Parathyroid adenoma (tissue), 2 donors: ENCODE data around the gene PI4KA.

Source experiments
- H2AFZ ChIP-seq: fragments of 300-600 bp; sonication (generic); one replicate; pipeline ENCODE4 v1.7.0; 2017; ENCODE audit warnings: antibody characterized with exemption, mild to moderate bottlenecking
- H3K27ac ChIP-seq: fragments of 300-600 bp; sonication (generic); one replicate; pipeline ENCODE4 v1.7.0; 2017
- H3K27me3 ChIP-seq: fragments of 300-600 bp; sonication (generic); one replicate; pipeline ENCODE4 v1.7.0; 2017; ENCODE audit warnings: low read length; ENCODE audit not compliant: control insufficient read depth, insufficient read depth
- H3K36me3 ChIP-seq: fragments of 300-600 bp; sonication (generic); one replicate; pipeline ENCODE4 v1.7.0; 2017; ENCODE audit warnings: low read length; ENCODE audit not compliant: control insufficient read depth, insufficient read depth
- H3K4me1 ChIP-seq: fragments of 300-600 bp; sonication (generic); one replicate; pipeline ENCODE4 v1.7.0; 2017; ENCODE audit warnings: control low read depth
- H3K4me2 ChIP-seq: fragments of 300-600 bp; sonication (generic); one replicate; pipeline ENCODE4 v1.7.0; 2017; ENCODE audit warnings: low read length
- H3K4me3 ChIP-seq: fragments of 300-600 bp; sonication (generic); one replicate; pipeline ENCODE4 v1.7.0; 2017; ENCODE audit warnings: low read depth, low read length
- H3K79me2 ChIP-seq: fragments of 300-600 bp; sonication (generic); one replicate; pipeline ENCODE4 v1.7.0; 2017; ENCODE audit warnings: control low read depth
- H3K9ac ChIP-seq: fragments of 300-600 bp; sonication (generic); one replicate; pipeline ENCODE4 v1.7.0; 2017; ENCODE audit warnings: mild to moderate bottlenecking
- H3K9me3 ChIP-seq: fragments of 300-600 bp; sonication (generic); one replicate; pipeline ENCODE4 v1.7.0; 2017; ENCODE audit warnings: low read length; ENCODE audit not compliant: control insufficient read depth
- CTCF ChIP-seq: fragments of 300-600 bp; sonication (generic); IDR thresholded peaks from one replicate; pipeline ENCODE4 v1.7.0; 2017; ENCODE audit warnings: antibody characterized with exemption, mild to moderate bottlenecking
- donor health status: primary hyperparathyroidism.

PI4KA gene

DNA sequence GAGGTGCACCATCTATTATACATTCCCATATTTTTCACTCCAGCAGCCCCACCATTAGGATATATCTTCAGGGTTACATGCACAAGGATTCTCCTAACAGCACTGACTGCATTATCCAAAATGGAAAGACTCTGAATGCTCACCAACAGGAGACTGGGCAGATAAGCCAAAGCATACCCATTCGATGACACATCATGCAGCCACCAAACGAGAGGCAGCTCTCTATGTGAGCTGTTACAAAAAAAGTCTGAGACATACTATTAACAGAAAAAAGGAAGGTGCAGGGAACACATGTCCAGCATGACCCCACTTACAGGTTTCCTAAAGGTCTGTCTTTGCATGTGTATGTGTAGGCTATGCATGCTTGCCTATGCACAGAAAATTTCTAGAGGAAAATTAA lies 97.1 kb downstream of the PI4KA start:
- Histone ChIP-seq H3K4me1 (no peaks in the 10 kb centered on the region), H3K27me3 (no peaks in the 10 kb centered on the region), H3K4me2 (no peak overlapping the region), H3K27ac (no peak overlapping the region), H3K79me2 (no peaks in the 10 kb centered on the region), H3K36me3 (no peaks in the 10 kb centered on the region), H3K4me3 (no peak overlapping the region), H3K9me3 (no peaks in the 10 kb centered on the region), H2AFZ (no peak overlapping the region), H3K9ac (no peak overlapping the region)
- TF ChIP-seq CTCF = no peak

DNA sequence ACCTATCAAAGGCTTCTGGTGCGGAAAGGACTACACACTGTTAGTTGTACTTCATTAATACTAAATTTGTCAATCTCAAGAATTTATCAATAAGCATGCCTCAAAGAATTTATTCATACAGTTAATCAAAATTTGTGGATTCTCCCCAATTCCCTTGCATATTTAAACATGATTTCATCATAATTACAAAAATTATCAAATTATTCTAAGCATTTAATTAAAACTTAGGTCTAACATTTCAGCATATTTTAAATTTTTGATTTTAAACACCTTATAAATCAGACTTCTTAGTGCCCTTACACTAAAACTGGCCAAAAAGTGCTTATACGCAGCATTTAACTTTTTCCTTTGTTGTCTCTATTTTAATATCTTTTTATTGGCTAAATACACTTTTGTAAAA lies 98.5 kb downstream of the PI4KA start:
- Histone ChIP-seq H3K79me2 (no peaks in the 10 kb centered on the region), H3K9me3 (no peaks in the 10 kb centered on the region), H3K4me1 (no peaks in the 10 kb centered on the region), H3K36me3 (no peaks in the 10 kb centered on the region), H3K4me2 (no peak overlapping the region), H3K4me3 (no peak overlapping the region), H2AFZ (no peak overlapping the region), H3K27ac (no peak overlapping the region), H3K9ac (no peak overlapping the region), H3K27me3 (no peaks in the 10 kb centered on the region)
- TF ChIP-seq CTCF = no peak

- no peaks in the 10 kb centered on the region for H3K27me3 ChIP-seq
- H2AFZ ChIP-seq = no peak overlapping the region
- no peaks in the 10 kb centered on the region for H3K4me1 ChIP-seq
- no peaks in the 10 kb centered on the region for H3K36me3 ChIP-seq
- TF ChIP-seq CTCF = no peak
- H3K27ac ChIP-seq = no peak overlapping the region
- H3K4me2 ChIP-seq = no peak overlapping the region
- H3K4me3 ChIP-seq = no peak overlapping the region
- no peaks in the 10 kb centered on the region for H3K79me2 ChIP-seq
- H3K9me3 ChIP-seq = no peaks in the 10 kb centered on the region
- H3K9ac ChIP-seq = no peak overlapping the region
These were observed 99.9 kb downstream of the PI4KA start for GRCh38 chr22:20758688-20759087.

DNA sequence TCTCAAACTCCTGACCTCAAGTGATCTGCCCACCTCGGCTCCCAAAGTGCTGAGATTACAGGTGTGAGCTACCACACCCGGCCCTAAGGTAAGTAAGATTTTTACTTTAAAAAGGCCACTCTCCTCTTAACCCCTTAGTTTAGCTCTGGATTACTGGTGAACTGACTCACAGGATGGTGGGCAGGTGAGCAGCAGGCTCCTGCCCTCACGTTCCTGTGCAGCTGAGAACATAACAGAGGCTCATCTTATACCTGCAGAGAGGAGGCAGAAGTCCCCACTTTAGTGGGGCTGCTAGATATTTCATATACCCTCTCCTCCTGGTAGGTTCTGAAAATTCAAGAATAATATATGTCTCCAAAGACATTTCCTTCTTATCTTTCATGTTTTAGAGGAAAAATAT lies 101.8 kb downstream of the PI4KA start:
- no peaks in the 10 kb centered on the region for H3K79me2 ChIP-seq
- no peaks in the 10 kb centered on the region for H3K27me3 ChIP-seq
- no peak overlapping the region for H3K4me2 ChIP-seq
- no peaks in the 10 kb centered on the region for H3K9me3 ChIP-seq
- H3K27ac ChIP-seq = no peak overlapping the region
- H3K4me3 ChIP-seq = no peak overlapping the region
- no peak for TF ChIP-seq CTCF
- H2AFZ ChIP-seq = no peak overlapping the region
- no peaks in the 10 kb centered on the region for H3K36me3 ChIP-seq
- no peaks in the 10 kb centered on the region for H3K4me1 ChIP-seq
- no peak overlapping the region for H3K9ac ChIP-seq

DNA sequence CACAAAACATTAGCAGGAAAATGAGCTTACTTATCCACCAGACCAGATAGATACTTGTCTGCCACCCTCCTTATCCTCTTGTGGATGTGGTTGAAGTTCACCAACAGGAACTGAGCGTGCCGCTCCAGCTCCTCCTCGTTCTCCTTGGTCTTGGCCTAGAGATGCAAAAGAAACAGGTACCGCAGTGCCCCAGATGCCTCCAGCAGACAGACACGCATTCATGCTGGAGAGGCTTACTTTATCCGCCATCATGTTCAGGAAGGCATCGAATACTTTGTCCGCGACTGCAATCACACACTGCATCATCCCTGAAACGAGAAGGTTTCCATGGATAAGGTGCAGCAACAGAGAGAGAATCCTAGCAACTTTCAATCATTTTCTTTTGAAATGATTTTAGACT lies 105.7 kb downstream of the PI4KA start:
- Histone ChIP-seq H3K9ac (no peak overlapping the region), H3K4me3 (no peak overlapping the region), H3K27ac (no peak overlapping the region), H3K4me2 (no peak overlapping the region), H3K79me2 (no peaks in the 10 kb centered on the region), H3K36me3 (no peaks in the 10 kb centered on the region), H2AFZ (no peak overlapping the region), H3K9me3 (no peaks in the 10 kb centered on the region), H3K27me3 (no peaks in the 10 kb centered on the region), H3K4me1 (no peaks in the 10 kb centered on the region)
- TF ChIP-seq CTCF = no peak
